GM19351 (cell line): Measurements from ENCODE around the gene HDAC5.

ENCODE experiments used
- ATAC-seq: cut with Tn5 transposase; IDR thresholded peaks from one replicate; pipeline ENCODE4 v1.9.1; 2021; ENCODE audit warnings: mild to moderate bottlenecking, moderate library complexity; ENCODE audit not compliant: unreplicated experiment

The HDAC5 gene

DNA sequence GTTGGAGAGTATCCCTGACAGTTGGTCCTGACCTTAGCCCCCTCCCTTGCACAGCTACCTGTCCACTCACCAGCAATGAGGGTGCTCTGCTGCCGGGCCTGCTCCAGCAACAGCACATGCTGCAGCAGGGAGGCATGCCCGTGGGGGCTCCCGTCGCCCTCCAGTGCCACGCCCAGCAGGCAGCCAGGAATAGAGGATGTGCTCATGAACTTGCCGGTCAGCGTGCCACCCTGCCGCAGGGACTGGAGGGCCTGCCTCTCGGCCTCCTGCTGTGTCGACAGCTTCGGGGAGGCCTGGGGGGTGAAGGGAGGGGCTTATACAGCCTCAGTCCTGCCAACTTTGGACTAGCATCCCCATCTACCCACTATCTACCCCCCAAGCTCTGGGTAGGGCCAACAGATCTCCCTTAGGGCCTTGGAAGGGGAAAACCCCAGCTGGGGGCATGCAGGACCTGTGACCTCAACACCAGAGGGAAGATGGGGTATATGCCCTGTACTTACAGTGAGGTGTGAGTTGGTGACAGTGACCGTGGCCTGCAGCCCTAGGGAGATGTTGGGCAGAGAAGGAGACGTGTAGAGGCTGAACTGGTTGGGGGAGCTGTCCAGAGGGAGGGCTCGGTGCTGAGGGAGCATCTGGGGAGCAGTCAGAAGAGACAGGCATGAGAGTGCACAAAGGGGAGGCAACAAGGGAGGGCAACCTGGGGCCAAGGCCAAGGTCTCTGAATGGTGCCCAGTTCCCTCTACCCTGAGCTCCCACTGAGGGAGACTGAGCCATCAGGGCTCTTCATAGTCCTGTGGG is 32.0 kb downstream of the HDAC5 start:
- no peak for ATAC-seq

DNA sequence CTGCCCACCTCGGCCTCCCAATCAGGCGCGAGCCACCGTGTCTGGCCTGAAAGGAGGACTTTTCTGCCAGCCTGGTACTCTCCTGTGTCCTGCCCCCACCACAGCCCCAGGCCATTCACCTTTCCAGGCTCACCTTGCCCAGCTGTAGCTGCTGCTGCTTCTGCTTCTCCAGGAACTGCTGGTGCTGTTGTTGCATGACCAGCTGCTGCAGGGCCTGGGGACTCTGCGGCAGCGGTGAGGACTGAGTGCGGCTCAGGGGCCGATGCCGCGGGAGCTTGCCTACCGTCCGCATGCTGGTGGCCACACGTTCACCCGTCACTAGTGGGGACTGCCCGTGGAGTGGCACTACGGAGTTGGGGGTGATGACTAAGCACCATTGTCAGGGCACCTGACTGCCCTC is 35.2 kb downstream of the HDAC5 start:
- ATAC-seq, result no peak

DNA sequence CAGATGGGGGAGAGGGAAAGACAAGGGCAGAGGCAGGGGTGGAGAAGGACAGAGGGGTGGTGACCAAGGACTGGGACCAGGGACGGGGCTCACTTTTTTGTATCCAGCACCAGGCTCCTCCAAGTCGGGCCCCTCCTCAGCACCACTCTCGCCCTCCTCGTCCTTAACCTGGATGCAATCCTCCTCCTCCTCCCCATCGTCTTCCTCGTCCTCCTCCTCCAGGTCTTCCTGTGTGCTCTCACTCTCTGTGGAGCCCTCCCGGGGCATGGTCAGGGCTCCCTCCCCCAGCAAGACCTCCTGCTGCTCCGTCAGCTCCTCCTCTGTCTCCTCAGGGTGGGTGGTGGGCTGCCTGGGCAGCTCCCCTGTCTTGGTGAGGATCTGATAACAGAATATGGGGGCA is 36.1 kb downstream of the HDAC5 start:
- no peak for ATAC-seq

DNA sequence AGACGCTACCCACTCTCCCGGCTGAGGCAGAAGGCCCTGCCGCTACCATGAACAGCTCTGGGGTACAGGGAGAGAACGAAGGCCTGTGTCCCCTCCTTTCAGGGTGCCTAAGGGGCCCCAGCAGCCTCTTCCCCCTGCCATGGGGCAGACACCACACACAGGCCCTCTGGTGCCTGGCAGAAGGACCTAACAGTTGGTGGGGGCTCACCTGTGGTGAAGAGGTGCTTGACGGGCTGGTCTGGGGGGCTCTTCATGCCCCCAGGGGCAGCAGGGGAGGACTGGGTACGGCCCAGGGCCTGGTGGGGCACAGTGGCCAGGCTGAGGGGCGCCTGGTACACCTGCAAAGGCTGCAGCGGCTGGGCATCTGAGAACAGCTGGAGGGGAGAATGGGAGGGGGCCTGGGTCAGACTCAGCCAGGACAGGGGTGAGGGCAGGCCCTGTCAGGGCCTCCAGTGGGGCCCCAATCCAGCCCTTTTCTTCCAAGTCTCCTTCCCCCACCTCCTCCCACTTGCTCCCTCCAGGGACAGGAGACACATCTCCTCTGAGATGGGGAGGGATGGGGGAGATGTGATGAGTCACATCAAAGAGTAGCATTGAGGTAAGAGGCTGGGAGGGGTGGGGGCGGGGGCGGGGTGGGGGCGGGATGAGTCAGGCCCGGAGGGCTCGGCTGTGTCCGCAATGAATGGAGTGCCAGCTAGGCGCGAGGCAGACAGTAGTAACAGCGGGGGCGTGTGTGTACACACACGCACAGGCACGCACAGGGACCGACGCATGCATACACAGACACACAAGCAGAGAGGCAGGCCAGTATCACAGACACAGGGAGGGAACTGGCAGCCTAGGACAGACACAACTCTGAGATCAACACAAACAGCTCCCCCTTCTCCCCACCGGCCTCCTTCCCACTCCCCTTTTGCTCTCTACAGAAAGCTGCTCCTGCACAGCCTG is 36.8 kb downstream of the HDAC5 start:
- ATAC-seq, result no peak

DNA sequence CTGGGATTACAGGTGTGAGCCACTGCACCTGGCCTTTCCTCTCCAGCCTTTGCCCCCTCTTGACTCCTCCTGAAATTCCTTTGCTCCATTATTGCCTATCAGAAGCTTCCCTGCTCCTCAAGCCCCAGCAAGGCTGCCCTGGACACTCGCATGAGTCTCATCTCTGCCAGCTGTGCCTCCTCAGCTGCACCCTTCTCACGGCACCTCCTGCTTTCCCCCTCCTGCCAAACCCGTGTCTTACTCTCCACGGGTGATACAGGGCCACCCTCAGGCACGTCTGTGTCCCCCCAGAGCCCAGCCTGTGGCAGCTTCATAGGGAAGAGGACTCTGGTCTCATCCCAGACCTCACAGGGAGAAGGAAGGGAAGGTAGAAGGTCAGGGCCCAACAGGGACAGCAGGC is 37.5 kb downstream of the HDAC5 start:
- no peak for ATAC-seq

DNA sequence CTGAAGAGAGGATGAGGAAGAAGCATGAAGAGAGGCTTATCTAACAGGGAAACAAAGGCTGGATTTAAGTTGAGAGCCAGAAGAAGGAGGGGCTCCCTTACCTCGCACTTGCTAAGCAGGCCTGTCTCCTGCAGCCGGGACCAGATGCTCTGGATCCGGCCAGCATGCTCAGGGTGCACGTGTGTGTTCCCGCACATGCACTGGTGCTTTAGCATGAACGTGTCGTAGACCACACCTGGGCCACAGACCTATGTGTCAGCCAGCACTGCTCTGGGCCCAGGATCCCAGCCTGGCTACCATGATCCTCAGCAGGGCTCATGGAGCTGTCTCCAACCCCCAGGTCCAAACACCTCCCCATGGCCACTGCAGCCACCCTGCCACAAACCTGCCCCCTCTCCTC is 38.5 kb downstream of the HDAC5 start:
- ATAC-seq, result no peak

DNA sequence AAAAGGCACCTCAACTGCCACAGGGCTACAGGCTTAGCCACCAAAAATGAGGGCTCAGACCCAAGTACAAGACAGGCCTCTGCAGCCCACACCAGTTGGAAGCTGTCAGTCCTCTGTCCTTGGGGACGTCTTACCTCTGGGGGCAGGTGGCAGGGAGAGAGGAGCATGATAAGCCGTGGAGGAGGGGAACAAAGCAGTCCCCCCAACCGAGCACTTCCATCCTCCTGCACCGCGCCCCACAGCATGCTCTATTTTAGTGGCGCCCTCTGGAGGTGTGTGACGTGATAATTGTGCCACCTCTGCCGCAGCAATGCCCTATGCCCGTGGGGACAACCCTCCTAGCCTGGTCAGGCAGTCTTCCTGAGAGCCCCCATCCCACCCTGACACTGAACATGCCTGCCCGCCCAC is 39.3 kb downstream of the HDAC5 start:
- ATAC-seq, result no peak

DNA sequence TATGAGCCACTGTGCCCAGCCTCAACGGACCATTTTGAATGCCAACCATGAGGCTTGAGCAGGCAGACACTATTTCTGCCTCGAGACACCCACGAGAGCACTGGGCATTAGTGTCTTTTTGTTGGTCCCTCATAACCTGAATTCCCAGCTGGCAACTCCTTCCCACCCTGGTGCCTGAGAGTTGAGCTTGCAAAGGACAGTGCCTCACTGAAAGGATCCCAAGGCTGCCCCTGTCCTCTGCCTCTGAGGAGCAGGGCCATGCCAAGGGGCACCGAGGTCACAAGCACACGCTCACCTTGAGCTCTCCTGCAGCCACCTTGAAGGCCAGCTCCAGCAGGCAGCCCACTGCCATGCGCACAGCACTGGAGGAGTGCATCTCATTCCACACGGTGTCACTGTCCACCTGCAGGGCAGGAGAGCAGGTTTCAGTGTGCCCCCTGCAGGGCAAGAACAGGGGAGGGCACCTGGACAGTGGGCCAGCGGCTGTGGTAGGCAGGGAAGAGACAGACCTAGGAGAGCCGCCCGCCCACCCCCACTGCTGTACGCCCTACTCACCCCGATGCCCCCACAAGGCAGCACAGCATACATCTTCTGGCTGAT is 40.1 kb downstream of the HDAC5 start:
- no peak for ATAC-seq

DNA sequence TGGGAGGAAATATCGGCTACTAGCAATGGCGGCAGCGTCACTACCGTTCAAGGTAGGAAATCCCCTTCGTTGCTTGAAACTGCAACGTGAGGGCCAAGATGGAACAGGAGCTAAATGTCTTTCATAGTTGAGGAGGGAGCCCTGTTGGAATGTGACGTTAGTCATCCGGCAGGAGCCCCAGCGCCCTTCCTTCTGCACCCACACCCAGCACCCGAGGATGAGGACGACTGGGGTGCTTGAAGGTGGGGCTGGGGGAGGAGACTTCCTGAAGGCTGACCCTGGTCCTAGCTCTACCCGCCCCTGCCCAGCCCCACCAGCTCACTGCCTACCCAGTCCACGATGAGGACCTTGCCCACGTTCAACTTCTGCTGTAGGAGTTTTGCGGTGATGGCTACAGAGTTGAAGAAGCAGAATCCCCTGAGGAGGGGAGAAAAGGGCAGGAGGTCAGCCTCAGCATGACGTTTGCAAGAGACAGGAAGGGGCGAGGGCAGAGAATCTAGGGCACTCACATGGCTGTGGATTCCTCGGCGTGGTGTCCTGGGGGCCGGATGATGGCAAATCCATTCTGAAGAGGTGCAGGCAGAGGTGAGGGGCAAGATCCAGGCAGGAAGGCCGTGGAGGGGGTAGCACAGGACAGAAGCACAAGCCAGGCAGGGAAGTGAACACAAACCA is 41.0 kb downstream of the HDAC5 start:
- no peak for ATAC-seq

DNA sequence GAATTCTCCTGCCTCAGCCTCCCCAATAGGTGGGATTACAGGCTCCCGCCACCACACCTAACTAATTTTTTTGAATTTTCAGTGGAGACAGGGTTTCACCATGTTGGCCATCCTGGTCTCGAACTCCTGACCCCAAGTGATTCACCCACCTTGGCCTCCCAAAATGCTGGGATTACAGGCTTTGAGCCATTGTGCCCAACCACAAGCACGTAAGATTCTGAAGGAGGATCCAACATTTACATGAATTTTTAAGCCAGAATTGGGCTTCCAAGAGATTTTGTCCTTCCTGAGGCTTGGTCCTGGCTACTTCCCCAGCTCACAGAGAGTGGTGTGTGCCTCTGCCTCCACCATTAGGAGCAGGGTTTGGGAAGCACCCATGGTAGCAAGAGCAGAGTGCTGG is 41.8 kb downstream of the HDAC5 start:
- no peak for ATAC-seq

DNA sequence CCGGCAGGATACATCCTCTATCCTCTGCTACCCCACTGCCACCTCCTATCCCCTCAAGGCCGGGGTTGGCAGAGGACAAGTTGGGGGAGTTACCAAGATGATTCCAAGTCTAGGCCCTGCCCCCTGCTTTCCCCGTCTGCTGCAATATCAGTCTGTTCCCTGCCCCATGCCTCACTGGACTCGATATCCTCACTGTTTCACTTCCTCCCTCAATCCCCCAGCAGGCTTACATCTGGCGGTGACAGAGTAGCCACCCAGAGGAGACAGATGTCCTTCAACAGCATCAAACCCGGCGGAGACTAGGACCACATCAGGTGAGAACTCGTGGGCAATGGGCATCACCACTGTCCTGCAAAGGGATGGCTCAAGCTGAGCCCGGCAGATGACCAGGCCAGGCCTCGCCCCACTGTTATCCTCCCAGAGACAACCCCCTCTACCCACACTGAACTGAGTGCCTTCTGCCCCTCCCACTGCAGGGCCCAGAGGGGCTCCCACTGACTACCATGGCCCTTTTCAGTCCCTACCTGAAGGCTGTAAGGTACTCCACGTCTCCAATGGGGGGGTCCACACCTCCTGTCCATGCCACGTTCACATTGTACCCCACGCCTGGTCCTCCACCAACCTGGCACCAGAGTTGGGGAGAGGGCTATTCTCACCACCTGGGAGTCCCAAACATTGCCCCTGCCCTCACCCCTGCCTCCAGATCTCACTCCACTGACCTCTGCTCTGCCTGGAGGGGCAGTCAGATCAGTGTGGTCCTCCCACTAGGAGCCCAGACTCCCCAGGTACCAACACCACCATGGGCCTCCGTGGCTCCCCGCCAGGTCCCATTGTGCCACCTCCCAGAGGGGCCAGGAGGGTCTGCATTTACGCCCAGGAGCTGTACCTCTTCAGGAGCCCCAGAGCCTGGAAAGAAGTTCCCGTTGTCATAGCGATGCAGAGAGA is 43.3 kb downstream of the HDAC5 start:
- ATAC-seq, result no peak

DNA sequence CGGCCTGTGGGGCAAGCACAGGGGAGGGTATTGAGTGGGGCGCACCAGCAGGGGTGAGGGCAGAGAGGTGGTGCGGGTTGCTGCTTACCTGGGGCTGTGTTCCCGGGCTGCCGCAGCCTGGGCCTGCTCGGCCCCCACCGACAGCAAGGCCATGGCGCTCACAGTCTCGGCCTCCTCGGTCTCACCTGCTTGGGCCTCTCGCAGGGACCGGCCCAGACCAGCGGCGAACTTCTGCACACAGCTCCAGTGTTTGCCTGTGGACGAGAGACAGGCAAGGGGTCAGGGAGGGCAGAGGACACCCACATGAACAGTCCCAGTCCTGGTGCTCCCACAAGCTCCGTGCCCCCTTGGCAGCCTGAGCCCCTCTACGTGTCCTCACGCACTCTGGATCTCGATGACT is 45.0 kb downstream of the HDAC5 start:
- ATAC-seq, result no peak

DNA sequence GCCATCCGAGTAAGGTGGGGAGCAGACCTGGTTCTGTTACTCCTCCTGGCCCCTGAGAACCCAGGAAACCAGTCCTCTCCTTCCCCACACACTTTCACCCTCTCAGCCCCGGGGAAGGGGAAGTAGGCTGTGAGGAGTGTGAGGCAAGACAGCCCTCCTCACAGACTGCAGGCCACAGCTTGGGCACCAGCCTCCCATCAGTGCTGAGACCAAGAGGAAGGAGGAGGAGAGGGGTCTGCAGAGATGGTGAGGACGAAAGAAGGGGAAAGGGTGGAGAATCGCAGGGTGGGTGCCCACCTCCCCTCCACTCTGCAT is 45.9 kb downstream of the HDAC5 start:
- ATAC-seq, result no peak

DNA sequence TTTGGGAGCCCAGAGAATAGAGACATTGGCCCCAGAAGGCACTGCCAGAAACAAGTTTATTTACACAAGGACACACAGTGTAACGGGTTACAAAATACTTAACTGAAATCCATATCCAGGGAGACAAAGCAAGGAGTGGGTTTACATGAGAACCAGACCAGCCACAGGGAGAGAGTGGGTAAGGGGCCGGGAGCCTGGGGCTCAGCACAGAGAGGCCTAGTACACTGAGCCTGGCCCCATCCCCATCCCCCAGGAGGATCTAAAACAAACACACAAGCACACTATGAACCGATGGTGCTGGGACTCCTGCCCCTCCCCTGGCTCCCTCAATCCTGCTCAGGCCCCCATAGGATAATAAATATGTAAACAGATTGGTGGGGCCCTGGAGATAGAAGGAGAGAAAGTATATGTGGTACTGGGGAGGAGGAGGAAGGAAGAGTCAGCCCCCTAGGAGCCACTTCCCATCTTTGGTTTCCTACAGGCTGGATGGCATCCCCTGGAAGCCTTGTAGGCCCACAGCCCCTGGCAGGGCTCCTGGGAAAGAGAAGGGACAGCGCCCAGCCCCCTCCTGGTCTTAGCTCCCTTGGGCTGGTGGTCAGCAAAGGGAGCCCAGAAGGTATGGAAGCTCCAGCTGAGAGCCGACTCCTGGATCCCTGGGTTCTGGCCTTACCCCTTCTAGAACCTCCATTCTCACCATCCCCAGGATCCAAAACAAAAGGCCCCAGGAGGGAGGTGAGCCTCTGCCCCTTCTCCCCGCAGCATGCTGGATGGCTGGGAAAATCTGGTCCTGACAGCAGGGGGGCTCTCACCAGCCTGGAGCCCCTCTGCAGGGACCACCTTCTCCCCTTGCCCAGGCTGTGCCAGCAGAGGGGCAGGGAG is 46.5 kb downstream of the HDAC5 start:
- ATAC-seq, result no peak

DNA sequence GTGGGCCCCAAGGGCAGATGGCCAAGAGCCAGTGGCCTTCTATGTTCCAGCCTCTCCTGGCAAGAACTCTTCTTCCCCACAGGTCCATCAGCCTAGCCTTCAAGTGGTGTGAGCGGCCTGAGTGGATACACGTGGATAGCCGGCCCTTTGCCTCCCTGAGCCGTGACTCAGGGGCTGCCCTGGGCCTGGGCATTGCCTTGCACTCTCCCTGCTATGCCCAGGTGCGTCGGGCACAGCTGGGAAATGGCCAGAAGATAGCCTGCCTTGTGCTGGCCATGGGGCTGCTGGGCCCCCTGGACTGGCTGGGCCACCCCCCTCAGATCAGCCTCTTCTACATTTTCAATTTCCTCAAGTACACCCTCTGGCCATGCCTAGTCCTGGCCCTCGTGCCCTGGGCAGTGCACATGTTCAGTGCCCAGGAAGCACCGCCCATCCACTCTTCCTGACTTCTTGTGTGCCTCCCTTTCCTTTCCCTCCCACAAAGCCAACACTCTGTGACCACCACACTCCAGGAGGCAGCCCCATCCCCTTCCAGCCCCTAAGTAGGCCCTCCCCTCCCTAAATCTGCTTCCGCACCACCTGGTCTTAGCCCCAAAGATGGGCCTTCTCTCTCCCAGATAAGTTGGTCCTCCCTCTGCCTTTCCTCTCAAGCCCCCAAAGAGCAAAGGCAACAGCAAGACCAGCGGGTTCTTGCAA is 47.7 kb downstream of the HDAC5 start:
- no peak for ATAC-seq

DNA sequence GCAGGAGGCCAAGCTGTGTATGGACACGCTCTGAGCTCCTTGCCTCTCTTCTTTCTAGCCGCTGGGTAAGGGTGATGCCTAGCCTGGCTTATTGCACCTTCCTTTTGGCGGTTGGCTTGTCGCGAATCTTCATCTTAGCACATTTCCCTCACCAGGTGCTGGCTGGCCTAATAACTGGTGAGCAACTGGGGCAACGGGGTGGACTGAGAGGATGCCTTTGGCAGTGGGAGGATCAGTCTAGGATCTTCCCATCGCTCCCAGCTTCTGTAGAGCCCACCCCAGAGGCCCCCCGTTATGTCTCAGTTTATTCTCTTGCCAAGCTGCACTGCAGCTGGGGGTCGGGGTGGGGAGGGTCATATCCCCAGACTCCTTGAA is 48.5 kb downstream of the HDAC5 start:
- ATAC-seq, result no peak

DNA sequence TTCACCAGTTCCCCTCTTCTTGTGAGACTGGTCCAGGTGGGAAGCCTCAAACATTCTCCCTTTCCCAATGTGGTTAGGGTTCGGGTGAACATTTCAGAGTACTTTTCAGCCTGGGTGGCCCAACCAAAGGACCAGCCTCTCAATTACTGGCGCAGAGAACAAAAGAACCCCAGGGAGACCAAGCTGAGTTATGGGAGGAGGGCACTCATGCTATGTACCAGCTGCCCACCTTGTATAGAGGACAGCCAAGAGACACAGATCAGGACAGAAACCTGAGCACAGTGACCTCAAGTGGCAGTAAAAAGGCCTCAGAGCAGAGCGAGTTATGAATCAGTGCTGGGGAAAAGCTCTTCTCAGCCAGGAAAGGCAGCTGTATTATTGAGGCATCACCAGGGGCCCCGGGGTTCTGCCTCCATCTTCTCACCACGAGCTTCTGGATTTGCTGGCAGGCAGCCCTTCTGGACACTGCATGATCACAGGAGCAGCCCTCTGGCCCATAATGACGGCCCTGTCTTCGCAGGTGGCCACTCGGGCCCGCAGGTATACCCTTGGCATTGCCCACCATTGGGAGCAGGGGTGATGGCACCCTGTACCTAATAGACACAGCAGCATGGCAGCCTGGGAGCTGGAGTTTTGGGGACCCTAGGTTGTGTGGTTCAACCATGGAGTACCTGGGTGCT is 49.1 kb downstream of the HDAC5 start:
- no peak for ATAC-seq

DNA sequence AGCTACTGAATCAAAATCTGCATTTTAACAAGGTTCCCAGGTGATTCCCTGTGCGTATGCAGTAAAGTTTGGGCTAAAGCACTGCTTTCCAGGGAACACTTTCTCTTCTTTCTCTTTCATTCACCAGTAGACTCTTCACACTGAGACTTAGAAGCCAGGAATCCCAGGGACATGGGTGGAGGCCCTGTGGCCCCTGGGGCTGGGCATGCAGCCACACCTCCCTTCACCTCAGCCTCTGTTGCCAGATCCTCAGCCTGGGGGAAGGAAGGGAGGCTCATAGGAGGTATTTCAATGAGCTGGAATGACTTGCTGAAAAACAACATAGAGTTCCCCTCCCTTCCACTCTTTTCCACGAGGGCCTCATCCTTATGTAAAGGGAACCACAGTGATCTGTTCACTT is 51.7 kb downstream of the HDAC5 start:
- no peak for ATAC-seq
